DOHH2 (cell line): ENCODE results near the gene HACD2.

Source experiments
- EZH2phosphoT487 ChIP-seq: fragments of 200-600 bp; sonication (generic); IDR thresholded peaks from 2 replicates; pipeline ENCODE4 v1.6.1; 2017; ENCODE audit warnings: borderline replicate concordance, mild to moderate bottlenecking, antibody characterized with exemption, low read length, moderate library complexity, mixed read lengths
- TF ChIP-seq, protein P1 (sequence below): fragments of 200-600 bp; sonication (generic); IDR thresholded peaks from one replicate; pipeline ENCODE4 v1.5.1; 2014; ENCODE audit warnings: antibody characterized with exemption, mild to moderate bottlenecking, low read depth, low read length; ENCODE audit not compliant: poor library complexity, severe bottlenecking

DNA sequence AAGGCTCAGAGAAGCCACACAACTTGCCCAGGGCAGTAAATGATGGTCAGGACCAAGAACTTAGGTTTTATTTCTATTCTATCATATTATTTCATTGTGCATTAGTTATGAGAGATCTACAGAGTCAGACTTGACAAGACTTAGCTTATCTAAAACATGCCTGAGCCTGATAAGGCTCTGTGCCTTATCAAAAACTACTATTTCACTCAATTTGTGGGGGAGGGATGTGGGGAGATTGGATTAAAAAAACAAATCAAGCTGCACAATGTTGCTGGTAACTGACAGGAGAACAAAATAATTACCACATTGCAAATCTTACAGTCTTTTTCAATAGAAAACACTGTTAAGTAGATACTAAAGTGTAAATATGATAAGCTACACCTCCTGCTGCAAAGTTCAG, 16.0 kb downstream of the HACD2 start:
- TF ChIP-seq, protein P1, sequence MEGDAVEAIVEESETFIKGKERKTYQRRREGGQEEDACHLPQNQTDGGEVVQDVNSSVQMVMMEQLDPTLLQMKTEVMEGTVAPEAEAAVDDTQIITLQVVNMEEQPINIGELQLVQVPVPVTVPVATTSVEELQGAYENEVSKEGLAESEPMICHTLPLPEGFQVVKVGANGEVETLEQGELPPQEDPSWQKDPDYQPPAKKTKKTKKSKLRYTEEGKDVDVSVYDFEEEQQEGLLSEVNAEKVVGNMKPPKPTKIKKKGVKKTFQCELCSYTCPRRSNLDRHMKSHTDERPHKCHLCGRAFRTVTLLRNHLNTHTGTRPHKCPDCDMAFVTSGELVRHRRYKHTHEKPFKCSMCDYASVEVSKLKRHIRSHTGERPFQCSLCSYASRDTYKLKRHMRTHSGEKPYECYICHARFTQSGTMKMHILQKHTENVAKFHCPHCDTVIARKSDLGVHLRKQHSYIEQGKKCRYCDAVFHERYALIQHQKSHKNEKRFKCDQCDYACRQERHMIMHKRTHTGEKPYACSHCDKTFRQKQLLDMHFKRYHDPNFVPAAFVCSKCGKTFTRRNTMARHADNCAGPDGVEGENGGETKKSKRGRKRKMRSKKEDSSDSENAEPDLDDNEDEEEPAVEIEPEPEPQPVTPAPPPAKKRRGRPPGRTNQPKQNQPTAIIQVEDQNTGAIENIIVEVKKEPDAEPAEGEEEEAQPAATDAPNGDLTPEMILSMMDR = no peak
- no peak for TF ChIP-seq EZH2phosphoT487
